T-helper 1 cell (primary cell): ENCODE data around the gene CLEC16A.

Experiments used
- DNase-seq, 5 donors: peaks; one replicate each; pipeline ENCODE4 v3.0.0-alpha.2; 2012 to 2020

CLEC16A gene

GRCh38 chr16:10966559-10966958 is 22.2 kb downstream of the CLEC16A start:
- DNase-seq, result peak in 1 of 5 donors; percentile 60

- DNase-seq, result no peak
Observed at GRCh38 chr16:10967986-10968385, 23.6 kb downstream of the CLEC16A start.

- no peak for DNase-seq
Observed at GRCh38 chr16:10968498-10968897, 24.1 kb downstream of the CLEC16A start.

DNA sequence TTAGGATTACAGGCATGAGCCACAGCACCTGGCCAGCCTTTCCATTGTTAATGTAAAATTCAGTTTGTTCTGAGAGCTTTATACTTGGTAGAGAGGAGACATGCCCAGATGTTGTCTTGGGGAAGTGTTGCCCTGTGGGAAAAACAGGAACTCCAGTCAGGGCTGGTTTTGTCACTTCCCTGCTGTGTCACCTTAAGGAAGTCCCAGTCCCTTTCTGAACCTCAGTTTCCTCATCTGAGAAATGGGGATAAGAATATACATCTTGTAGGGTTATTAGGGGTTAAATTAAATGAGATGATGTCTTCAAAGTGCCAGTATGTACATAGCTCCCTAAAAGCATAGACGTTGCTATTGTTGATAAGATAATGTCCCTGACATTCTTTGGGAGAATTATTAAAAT is 25.3 kb downstream of the CLEC16A start:
- DNase-seq, result no peak

DNA sequence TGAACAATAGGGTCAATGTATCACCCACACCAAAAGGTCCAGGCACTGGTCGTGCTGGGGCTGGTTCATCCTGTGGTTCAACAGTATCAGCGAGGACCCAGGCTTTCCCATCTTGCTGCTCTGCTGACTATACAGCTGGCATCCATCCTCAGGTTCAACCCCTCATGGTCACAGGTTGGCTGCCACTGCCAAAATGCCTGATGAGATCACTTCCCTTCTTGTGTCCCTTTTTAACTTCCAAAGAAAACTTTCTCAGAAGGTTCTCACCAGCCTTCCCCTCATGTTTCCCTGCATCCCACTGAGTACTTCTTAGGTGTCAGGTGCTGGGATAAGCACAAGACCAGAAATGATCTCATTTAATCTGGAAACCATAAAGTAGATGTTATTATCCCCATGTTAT is 25.7 kb downstream of the CLEC16A start:
- DNase-seq, result no peak

GRCh38 chr16:10971560-10971961 is 27.2 kb downstream of the CLEC16A start:
- DNase-seq, result peak in 2 of 5 donors; percentile 36 to 62

DNA sequence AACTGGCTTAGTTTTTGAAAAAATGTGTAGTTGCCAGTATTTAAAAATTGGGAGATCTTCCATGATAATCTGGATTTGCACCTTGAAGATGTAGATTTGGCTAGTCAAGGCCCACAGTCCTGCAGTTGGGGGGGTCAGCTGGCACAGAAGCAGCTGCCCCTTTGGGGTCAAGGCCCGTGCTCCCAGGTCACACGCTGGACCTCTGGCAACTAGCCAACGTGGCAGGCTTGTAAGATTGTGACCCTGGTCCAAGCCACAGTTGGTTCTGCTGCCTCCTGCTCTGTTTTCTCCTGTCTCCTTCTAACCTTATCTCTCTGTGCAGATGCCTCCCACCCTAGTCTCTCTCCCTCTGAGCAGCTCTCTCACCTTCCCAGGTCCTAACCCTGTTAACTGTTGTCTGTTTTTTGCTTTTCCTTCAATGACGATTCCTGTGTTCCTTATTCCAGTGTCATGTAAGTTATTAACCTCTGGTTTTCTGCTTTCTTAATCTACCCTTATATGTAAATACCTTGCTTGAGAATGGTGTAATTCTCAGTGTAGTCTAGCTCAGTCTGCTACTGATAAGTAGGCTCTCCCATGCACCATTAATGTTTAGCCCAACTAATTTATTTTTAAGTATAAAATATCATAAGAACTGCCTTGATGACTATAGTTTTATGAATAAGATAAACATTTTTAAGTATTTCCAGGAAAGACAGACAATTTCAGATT is 27.9 kb downstream of the CLEC16A start:
- DNase-seq, result no peak

GRCh38 chr16:10972819-10973464 is 28.6 kb downstream of the CLEC16A start:
- DNase-seq, result no peak

GRCh38 chr16:10976634-10977033 is 32.3 kb downstream of the CLEC16A start:
- DNase-seq, result no peak

DNA sequence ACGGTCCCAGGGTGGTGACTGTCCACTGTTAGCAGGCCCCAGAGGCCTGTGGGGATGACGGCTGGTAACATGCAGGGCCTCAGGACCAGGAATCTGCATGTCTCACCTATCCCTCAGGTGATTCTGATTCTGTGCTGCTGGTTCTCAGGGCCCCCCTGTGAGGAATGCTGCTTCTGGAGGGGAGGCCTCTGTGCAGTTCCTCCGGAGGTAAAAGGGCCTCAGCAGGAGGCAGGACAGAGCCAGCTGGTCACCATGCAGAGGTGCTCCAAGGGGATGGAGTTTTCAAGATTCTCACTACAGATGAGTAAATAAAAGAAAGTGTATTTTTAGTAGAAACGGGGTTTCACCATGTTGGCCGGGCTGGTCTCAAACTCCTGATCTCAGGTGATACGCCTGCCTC is 33.8 kb downstream of the CLEC16A start:
- DNase-seq, result no peak

DNA sequence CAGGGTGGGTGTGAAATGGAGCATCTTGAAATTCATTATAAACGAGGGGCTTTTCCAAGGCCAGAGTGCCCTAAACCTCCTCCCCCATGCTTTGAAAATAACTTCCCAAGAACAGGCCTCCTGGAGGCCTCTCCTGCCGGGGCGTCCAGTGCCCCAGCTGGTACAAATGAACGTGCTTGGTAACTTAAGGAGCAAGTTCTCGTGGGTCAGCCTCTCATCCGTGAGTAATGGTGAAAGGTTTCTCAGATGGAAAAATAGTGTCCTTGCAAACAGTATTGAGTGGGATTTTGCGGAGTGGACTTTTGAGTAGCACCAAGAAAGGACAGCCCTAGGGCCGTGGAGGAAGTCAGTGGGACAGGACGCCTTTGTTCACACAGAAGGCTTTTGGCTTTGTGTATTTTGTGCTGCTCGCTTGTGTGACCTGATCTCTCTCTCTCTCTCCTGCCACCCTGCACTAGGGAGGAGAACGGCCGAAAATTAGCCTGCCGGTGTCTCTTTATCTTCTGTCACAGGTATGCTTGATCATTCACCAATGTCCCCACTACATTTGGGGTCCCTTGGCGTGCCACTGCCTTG is 34.6 kb downstream of the CLEC16A start:
- no peak for DNase-seq

- DNase-seq, result no peak
Observed at GRCh38 chr16:10979717-10980601, 35.6 kb downstream of the CLEC16A start.

DNA sequence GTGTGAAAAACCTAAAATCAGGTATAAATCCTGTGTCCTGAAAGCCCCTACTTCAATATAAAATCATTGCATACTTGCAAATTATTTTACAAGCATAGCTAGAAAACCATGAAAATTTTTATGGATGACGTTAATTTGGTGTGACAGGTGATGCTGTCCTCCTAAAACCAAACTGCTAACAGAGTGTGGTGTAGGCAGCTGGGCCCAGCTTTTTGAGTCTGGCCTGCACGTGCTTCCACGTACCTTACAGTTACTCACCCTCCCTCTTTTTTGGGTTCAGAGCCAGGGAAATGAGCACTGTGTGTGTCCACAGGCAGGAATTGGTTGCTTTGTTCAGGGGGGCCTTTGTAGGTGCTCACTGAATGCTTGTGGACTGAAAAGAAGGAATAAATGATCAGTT is 36.4 kb downstream of the CLEC16A start:
- no peak for DNase-seq

DNA sequence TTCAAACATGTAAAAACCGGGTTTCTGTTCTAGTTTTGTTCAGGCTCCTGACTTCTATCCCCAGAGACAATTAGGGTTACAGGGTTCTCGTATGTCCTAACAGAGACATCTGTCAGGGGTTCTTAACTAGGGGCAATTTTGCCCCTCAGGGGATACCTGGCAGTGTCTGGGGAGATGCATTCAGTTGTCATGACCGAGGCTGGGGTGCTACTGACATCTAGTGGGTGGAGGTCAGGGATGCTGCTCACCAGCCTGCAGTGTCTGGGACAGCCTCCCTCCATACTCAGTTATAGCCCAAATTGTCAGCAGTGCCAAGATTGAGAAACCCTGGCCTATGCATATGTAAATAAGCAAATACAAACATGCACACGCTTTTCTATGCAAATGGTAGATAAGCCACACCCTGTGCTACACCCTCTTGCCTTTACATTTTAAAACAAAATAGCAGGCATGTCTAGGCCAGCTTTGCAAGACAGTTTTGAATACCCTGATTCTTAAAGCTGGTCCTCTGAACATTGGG is 37.4 kb downstream of the CLEC16A start:
- DNase-seq, result peak in 1 of 5 donors; percentile 80

GRCh38 chr16:10982465-10983150 is 38.2 kb downstream of the CLEC16A start:
- DNase-seq, result peak in 1 of 5 donors; percentile 63

DNA sequence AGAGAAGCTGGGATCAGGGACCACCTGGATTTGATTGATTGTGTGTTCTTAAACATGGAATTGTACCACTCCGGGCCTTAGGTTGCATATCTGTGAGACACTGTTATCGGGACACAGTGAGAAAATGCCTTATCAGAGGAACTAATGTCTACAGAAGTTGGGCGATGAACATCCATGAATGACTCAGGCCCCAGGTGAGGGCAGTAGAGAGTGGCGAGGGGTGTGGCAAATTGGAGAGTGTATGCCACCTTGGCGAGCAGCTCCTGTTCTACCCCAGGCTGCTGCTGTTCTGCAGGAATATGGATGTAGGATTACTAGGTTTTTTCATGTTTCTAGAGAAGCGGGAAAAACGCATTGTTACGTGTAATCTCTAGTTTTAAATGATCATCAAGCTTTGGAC is 38.8 kb downstream of the CLEC16A start:
- DNase-seq, result no peak

DNA sequence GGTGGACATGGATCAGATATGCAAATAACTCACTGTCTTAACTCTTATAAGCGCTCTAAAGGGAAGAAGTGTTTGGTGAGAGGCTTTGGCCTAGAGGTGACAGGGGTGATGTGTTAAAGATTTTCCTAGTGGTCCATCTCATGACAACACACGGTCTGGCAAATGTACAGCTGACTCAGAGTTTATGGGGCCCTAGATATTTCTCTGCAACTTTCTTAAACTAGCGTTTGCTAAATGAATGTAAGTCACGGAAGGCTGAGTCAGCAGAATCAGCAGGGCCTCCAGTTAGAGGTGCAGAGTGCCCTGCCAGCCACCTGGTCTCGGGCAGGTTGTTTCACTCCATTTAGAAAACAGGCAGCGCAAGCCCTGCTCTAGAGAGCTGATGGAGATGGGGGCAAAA is 40.1 kb downstream of the CLEC16A start:
- peak in 1 of 5 donors; percentile 49 for DNase-seq

- DNase-seq, result peak in 1 of 5 donors; percentile 80
Observed at GRCh38 chr16:10987361-10988163, 43.2 kb downstream of the CLEC16A start.

- DNase-seq, result peak in 2 of 5 donors; percentile 3 to 94
Observed at GRCh38 chr16:10988164-10988803, 43.9 kb downstream of the CLEC16A start.

GRCh38 chr16:10988879-10989278 is 44.5 kb downstream of the CLEC16A start:
- DNase-seq, result no peak

GRCh38 chr16:10989559-10989958 is 45.2 kb downstream of the CLEC16A start:
- no peak for DNase-seq
